Tibial artery (tissue), 4 donors: ENCODE measurements around the gene ETNK2.

Experiments
- DNase-seq, 2 donors: peaks; one replicate each; pipeline ENCODE4 v3.0.0-alpha.2; 2019
- H3K27ac ChIP-seq, 2 donors: fragments of 200-600 bp; sonication (generic) in 1 of 2; 1 replicate in 1 of 2; 2 replicates in 1 of 2; pipeline ENCODE4 v1.5.1; 2018 to 2019; ENCODE audit warnings: mild to moderate bottlenecking in 1 of 2
- H3K27me3 ChIP-seq, 2 donors: fragments of 200-600 bp; sonication (generic) in 1 of 2; one replicate each; pipeline versions ENCODE4 v1.5.1 to v1.6.0; 2016 to 2019
- H3K36me3 ChIP-seq, 3 donors: fragments of 200-600 bp; sonication (generic) in 2 of 3; one replicate each; pipeline ENCODE4 v1.5.1; 2016 to 2019; ENCODE audit warnings: mild to moderate bottlenecking in 2 of 3
- H3K4me1 ChIP-seq, 4 donors: fragments of 200-600 bp; sonication (generic) in 2 of 4; 1 replicate in 3 of 4; 2 replicates in 1 of 4; pipeline ENCODE4 v1.5.1; 2016 to 2019
- H3K4me3 ChIP-seq, 2 donors: fragments of 200-600 bp; sonication (generic) in 1 of 2; 1 replicate in 1 of 2; 2 replicates in 1 of 2; pipeline ENCODE4 v1.5.1; 2018 to 2019; ENCODE audit warnings: mild to moderate bottlenecking in 2 of 2
- H3K9me3 ChIP-seq, 3 donors: fragments of 200-600 bp; sonication (generic) in 1 of 3; one replicate each; pipeline ENCODE4 v1.5.1; 2016 to 2019
- CTCF ChIP-seq, 2 experiments: fragments of 200-600 bp in 1 of 2; fragments of 450-650 bp in 1 of 2; IDR thresholded peaks; one replicate each; pipeline ENCODE4 v1.5.1; 2017 to 2019; ENCODE audit warnings: antibody characterized with exemption in 2 of 2, mild to moderate bottlenecking in 1 of 2, moderate library complexity in 1 of 2
- intact Hi-C: fragments of 100-400 bp; cut with DNase I; formaldehyde crosslinking; loops from one replicate; pipeline ENCODE4 v1.15.0; 2023; ENCODE audit warnings: low total_unique reads

Gene ETNK2

GRCh38 chr1:204166219-204166618 lies 14.4 kb upstream of the ETNK2 start, which contains the start of gene REN:
TSS of gene REN (minus strand) at chr1:204166337. CDS start at chr1:204166293, 44 bp downstream.
- Histone ChIP-seq H3K4me3 (no peak within 1 kb of the TSS), H3K9me3 (peaks cover 0 to 19% (median 11%) of the 10 kb centered on the region in 3 donors), H3K27ac (no peak within 1 kb of the TSS), H3K36me3 (no peaks in the 10 kb centered on the region), H3K4me1 (no peaks in the 10 kb centered on the region), H3K27me3 (peaks cover 0 to 41% of the 10 kb centered on the region in 2 donors)
- TF ChIP-seq CTCF (IDR thresholded peaks at IDR 0.05): no peak
- no peak for DNase-seq
- intact Hi-C loops: no loop called here

- peak; percentile 96 to 100 for TF ChIP-seq CTCF (IDR thresholded peaks at IDR 0.05)
- intact Hi-C loops: loop anchor here (2.0 to 5.0 kb wide), 2 partner anchors 45 to 200 kb away; no protein-coding TSS in a partner anchor
Observed at GRCh38 chr1:204162494-204163074, 10.7 kb upstream of the ETNK2 start.

GRCh38 chr1:204161609-204162493 lies 10.0 kb upstream of the ETNK2 start:
- no peak for TF ChIP-seq CTCF (IDR thresholded peaks at IDR 0.05)
- intact Hi-C loops: loop anchor here (2.0 to 5.0 kb wide), 2 partner anchors 45 to 201 kb away; no protein-coding TSS in a partner anchor
- Histone ChIP-seq H3K9me3 (no peaks in the 10 kb centered on the region), H3K27ac (no peak overlapping the region), H3K4me3 (no peak overlapping the region), H3K36me3 (no peaks in the 10 kb centered on the region), H3K27me3 (peaks cover 0 to 54% of the 10 kb centered on the region in 2 donors), H3K4me1 (no peaks in the 10 kb centered on the region)
- no peak for DNase-seq

More at GRCh38 chr1:204162494-204163074, 10.7 kb upstream of the ETNK2 start:
- no peak overlapping the region for H3K27ac ChIP-seq
- no peak overlapping the region for H3K4me3 ChIP-seq
- peak; percentile 67 to 82 for DNase-seq
- H3K4me1 ChIP-seq: no peaks in the 10 kb centered on the region
- H3K36me3 ChIP-seq: no peaks in the 10 kb centered on the region
- H3K27me3 ChIP-seq: peaks cover 0 to 54% of the 10 kb centered on the region in 2 donors
- H3K9me3 ChIP-seq: no peaks in the 10 kb centered on the region

- intact Hi-C loops: no loop called here
- no peak for DNase-seq
- peaks cover 0 to 34% of the 10 kb centered on the region in 2 donors for H3K27me3 ChIP-seq
Observed at GRCh38 chr1:204157962-204158361, 6.1 kb upstream of the ETNK2 start.

GRCh38 chr1:204155881-204156280 lies 4.0 kb upstream of the ETNK2 start:
- intact Hi-C loops: no loop called here
- Histone ChIP-seq H3K9me3 (no peaks in the 10 kb centered on the region), H3K27me3 (peaks cover 0 to 15% of the 10 kb centered on the region in 2 donors), H3K36me3 (no peaks in the 10 kb centered on the region), H3K4me3 (no peak overlapping the region), H3K4me1 (peaks cover 2 to 13% (median 9%) of the 10 kb centered on the region in 4 donors), H3K27ac (no peak overlapping the region)
- DNase-seq: no peak
- TF ChIP-seq CTCF (IDR thresholded peaks at IDR 0.05): no peak

More at GRCh38 chr1:204157962-204158361, 6.1 kb upstream of the ETNK2 start:
- Histone ChIP-seq H3K9me3 (no peaks in the 10 kb centered on the region), H3K4me3 (no peak overlapping the region), H3K27ac (no peak overlapping the region), H3K36me3 (no peaks in the 10 kb centered on the region), H3K4me1 (peaks cover 0 to under 1% (median under 1%) of the 10 kb centered on the region in 4 donors)
- TF ChIP-seq CTCF (IDR thresholded peaks at IDR 0.05): no peak
